A549 (cell line): Measurements from ENCODE around the gene SLC2A13. TPM values are rescaled to one million over a fixed set of nuclear protein-coding genes. Genes with fewer than 3 reads are reported as not detected.

Experiments
- ATAC-seq, 2 experiments: fragments of 200-7000 bp in 1 of 2; fragments of >200 bp in 1 of 2; cut with Nextera tagmentation in 1 of 2; cut with Tn5 transposase in 1 of 2; 3 replicates each; pipeline versions ENCODE4 v1.8.0 to v1.9.1; 2018 to 2020; ENCODE audit warnings: mild to moderate bottlenecking in 1 of 2, moderate library complexity in 1 of 2
- CTCF ChIA-PET: fragments of 300-600 bp; sonication (Branson Sonifier 250); formaldehyde crosslinking; extraction: SDS; loops from one replicate; lab custom pipeline; 2021; ENCODE audit warnings: antibody characterized with exemption, inconsistent platforms; lab: Yijun Ruan, JAX
- POLR2A ChIA-PET: fragments of 350-600 bp; formaldehyde crosslinking; extraction: SDS; loops from one replicate; lab custom pipeline; 2021; ENCODE audit warnings: antibody characterized with exemption, inconsistent platforms; lab: Yijun Ruan, JAX
- DNase-seq, 2 experiments: peaks; one replicate each; pipeline versions ENCODE4 v3.0.0 to v3.0.0-alpha.2; 2011 to 2016; ENCODE audit warnings: low read depth in 1 of 2, low spot score in 1 of 2
- FAIRE-seq: peaks from 2 replicates; lab custom pipeline; 2011; peaks lifted over from hg19 to GRCh38; lab: Jason Lieb, UNC
- H3K27ac ChIP-seq, 2 experiments: fragments of >200 bp; sonication (Bioruptor Twin); formaldehyde crosslinking; 3 replicates each; pipeline ENCODE4 v1.5.1; 2016 to 2017
- H3K4me1 ChIP-seq: fragments of >200 bp; sonication (Bioruptor Twin); formaldehyde crosslinking; 3 replicates; pipeline ENCODE4 v1.6.1; 2016
- H3K4me2 ChIP-seq: fragments of >200 bp; sonication (Bioruptor Twin); formaldehyde crosslinking; 3 replicates; pipeline ENCODE4 v1.6.1; 2016
- H3K4me3 ChIP-seq: fragments of >200 bp; sonication (Bioruptor Twin); formaldehyde crosslinking; 3 replicates; pipeline ENCODE4 v1.5.1; 2016
- H3K9me3 ChIP-seq: fragments of >200 bp; sonication (Bioruptor Twin); formaldehyde crosslinking; 3 replicates; pipeline ENCODE4 v1.6.1; 2016
- BHLHE40 ChIP-seq: IDR thresholded peaks from 2 replicates; pipeline ENCODE4 v1.6.1; 2012; ENCODE audit warnings: low read depth, low read length, inconsistent platforms
- CHD2 ChIP-seq: fragments of 150-350 bp; IDR thresholded peaks from 2 replicates; pipeline ENCODE4 v1.6.1; 2014; ENCODE audit warnings: low read length; ENCODE audit not compliant: partially characterized antibody
- CHD4 ChIP-seq: fragments of 200-600 bp; sonication (generic); IDR thresholded peaks from 2 replicates; pipeline ENCODE4 v1.6.1; 2016; ENCODE audit warnings: antibody characterized with exemption, mild to moderate bottlenecking, borderline replicate concordance
- ESRRA ChIP-seq: fragments of 150-350 bp; IDR thresholded peaks from 2 replicates; pipeline ENCODE4 v1.6.1; 2014; ENCODE audit warnings: mild to moderate bottlenecking, low read length, borderline replicate concordance
- FOSL2 ChIP-seq, 2 experiments: fragments of 450-650 bp in 1 of 2; fragments of >200 bp in 1 of 2; sonication (Bioruptor Twin) in 1 of 2; formaldehyde crosslinking; IDR thresholded peaks; 2 replicates each; pipeline versions ENCODE4 v1.5.0 to v1.6.1; 2016 to 2020; ENCODE audit warnings: mild to moderate bottlenecking in 1 of 2, moderate library complexity in 1 of 2
- HDAC2 ChIP-seq: fragments of 200-600 bp; sonication (generic); IDR thresholded peaks from 2 replicates; pipeline ENCODE4 v1.6.1; 2016
- HEYL ChIP-seq: fragments of 250-450 bp; sonication (Bioruptor Pico); IDR thresholded peaks from 2 replicates; pipeline ENCODE4 v1.8.0; 2021; ENCODE audit warnings: mild to moderate bottlenecking, moderate library complexity
- HOXA7 ChIP-seq: fragments of 250-450 bp; sonication (Bioruptor Pico); IDR thresholded peaks from 2 replicates; pipeline ENCODE4 v1.5.0; 2020; ENCODE audit warnings: mild to moderate bottlenecking, moderate library complexity
- JUNB ChIP-seq: fragments of >200 bp; sonication (Bioruptor Twin); formaldehyde crosslinking; IDR thresholded peaks from 2 replicates; pipeline ENCODE4 v1.6.1; 2016
- KDM1A ChIP-seq: fragments of 200-600 bp; sonication (generic); IDR thresholded peaks from 2 replicates; pipeline ENCODE4 v1.6.1; 2016; ENCODE audit warnings: low read depth, mild to moderate bottlenecking
- KDM5A ChIP-seq: fragments of 200-600 bp; sonication (generic); IDR thresholded peaks from 2 replicates; pipeline ENCODE4 v1.6.1; 2016; ENCODE audit warnings: antibody characterized with exemption, mild to moderate bottlenecking
- MAFK ChIP-seq: fragments of 450-650 bp; IDR thresholded peaks from 2 replicates; pipeline ENCODE4 v1.6.1; 2014; ENCODE audit not compliant: partially characterized antibody
- RCOR1 ChIP-seq: fragments of 150-350 bp; IDR thresholded peaks from 2 replicates; pipeline ENCODE4 v1.6.1; 2014; ENCODE audit warnings: antibody characterized with exemption, low read length, low read depth
- RFX5 ChIP-seq: fragments of 450-650 bp; IDR thresholded peaks from 2 replicates; pipeline ENCODE4 v1.7.1; 2014; ENCODE audit warnings: antibody characterized with exemption, mild to moderate bottlenecking, moderate library complexity
- RNF2 ChIP-seq: fragments of 200-600 bp; sonication (generic); IDR thresholded peaks from 2 replicates; pipeline ENCODE4 v1.6.1; 2016; ENCODE audit warnings: low read depth, mild to moderate bottlenecking, antibody characterized with exemption, moderate library complexity, borderline replicate concordance
- SMC3 ChIP-seq: fragments of >200 bp; sonication (Bioruptor Twin); formaldehyde crosslinking; IDR thresholded peaks from 3 replicates; pipeline ENCODE4 v1.6.1; 2018; ENCODE audit warnings: inconsistent platforms
- TFCP2L1 ChIP-seq: fragments of 250-450 bp; sonication (Bioruptor Pico); IDR thresholded peaks from 2 replicates; pipeline ENCODE4 v1.5.0; 2021; ENCODE audit warnings: mild to moderate bottlenecking
- WGBS: methylation state at CpG from one replicate; pipeline ENCODE4 v1.1.6; 2017; ENCODE audit errors: missing lambda C conversion rate; 5-methylcytosine and 5-hydroxymethylcytosine counted together
- polyA plus RNA-seq, 4 experiments: library from polyadenylated mRNA; depleted of rRNA in 3 of 4; stranded (reverse); fragments of >200 nt; fragmentation: RNase III in 1 of 4; extraction: RNeasy Plus Mini Kit Qiagen cat#74134 plus additional on column Dnase treatment in 1 of 4; gene quantifications; 2 replicates in 3 of 4; 3 replicates in 1 of 4; pipeline ENCODE4 v1.2.3, GENCODE V29; 2011 to 2017
- TF ChIP-seq, protein P1 (sequence below): fragments of >200 bp; sonication (Bioruptor Twin); formaldehyde crosslinking; IDR thresholded peaks from 3 replicates; pipeline ENCODE4 v1.5.1; 2016

SLC2A13 gene
- polyA plus RNA-seq, 2 of the 4 experiments (the other 2 are of a cell fraction): 4.5 to 8.2 TPM

DNA sequence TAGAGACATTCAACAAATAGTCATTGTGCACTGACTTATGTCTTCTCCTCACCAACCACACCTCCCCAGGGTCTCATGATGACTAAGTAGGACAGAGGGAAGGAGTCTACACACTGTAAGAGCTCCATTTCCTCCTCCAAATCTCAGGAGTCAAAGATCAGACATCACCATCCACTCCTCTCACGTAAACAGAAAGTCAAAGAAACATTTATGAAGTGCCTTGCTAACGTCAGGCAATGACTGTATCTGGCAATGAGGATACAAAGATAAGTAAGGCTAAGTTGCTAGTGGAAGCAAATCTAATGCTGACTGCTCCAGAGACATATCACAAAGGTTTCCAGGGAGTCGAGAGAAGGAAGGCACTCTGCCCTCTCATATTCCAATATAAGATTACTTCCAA, 88.9 kb downstream of the SLC2A13 start (continued):
- TF ChIP-seq BHLHE40 (no peak), HDAC2 (no peak), JUNB (no peak), RNF2 (no peak), HOXA7 (CRISPR knock-in tag) (no peak), CHD4 (no peak), HEYL (no peak), SMC3 (no peak), RCOR1 (no peak)
- TF ChIP-seq, all 56 proteins: peak for 3

DNA sequence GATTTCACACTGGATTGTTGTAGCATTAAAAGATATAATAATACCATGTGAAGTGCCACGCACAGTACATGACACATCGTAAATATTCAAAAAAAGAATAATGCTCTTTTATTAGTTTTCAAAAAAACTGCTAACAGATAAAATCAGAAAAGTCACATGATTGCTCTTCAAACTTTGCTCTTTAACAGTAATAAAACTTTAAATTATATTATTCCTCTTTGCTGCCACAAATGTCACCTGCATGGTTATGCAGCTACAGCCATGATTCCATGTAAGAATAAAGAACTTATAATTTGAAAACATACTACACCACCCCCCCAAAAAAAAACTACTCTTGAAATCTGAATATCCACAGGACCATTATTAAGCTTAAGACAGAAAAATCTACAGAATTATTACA, 90.0 kb downstream of the SLC2A13 start:
- FAIRE-seq: no peak
- DNase-seq: no peak
- ChIA-PET CTCF (interaction anchor here (1.1 to 1.2 kb wide), 2 partner anchors 91 to 296 kb away, joined by 3 read pairs; no protein-coding TSS in a partner anchor), POLR2A (no interaction called here)
- H3K4me1 ChIP-seq: peaks cover 32% of the 10 kb centered on the region
- peak overlapping the region; percentile 27 for H3K4me2 ChIP-seq
- H3K9me3 ChIP-seq: no peaks in the 10 kb centered on the region
- ATAC-seq: no peak
- no peak overlapping the region for H3K4me3 ChIP-seq
- H3K27ac ChIP-seq: no peak overlapping the region
- TF ChIP-seq RFX5 (no peak), CHD2 (no peak), FOSL2 (IDR thresholded peaks at IDR 0.05) (no peak), FOSL2 (CRISPR knock-in tag; IDR thresholded peaks at IDR 0.05) (no peak), MAFK (no peak), ESRRA (no peak), KDM1A (no peak)
- WGBS: 91% methylated on average over 2 of the region's 2 CpGs

DNA sequence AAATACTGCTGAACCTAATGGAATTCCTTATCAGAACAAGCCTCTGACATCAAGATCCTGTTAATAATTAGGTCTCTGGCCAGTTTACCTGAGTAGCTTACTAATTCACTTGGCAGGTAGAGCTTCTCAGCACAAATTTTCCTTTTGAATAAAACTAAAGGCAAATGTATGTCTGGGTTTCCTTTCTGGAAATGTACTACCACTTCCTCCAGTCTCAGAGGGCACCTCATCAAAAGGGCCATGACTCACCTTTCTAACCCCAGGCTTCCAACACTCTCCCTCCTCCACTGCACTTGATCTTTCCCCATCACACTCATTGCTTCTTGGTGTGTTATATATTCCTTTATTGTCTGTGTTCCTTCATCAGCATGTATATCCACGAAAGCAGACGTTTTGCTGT, 90.5 kb downstream of the SLC2A13 start:
- 86% methylated on average over 2 of the region's 2 CpGs for WGBS
- Histone ChIP-seq H3K27ac (no peak overlapping the region), H3K4me1 (peaks cover 32% of the 10 kb centered on the region), H3K9me3 (no peaks in the 10 kb centered on the region), H3K4me3 (no peak overlapping the region), H3K4me2 (peak overlapping the region; percentile 27)
- FAIRE-seq (no peak), DNase-seq (peak; percentile 15 to 33), ATAC-seq (peak in 1 of 2 experiments; percentile 32; a peak in 1 of 6 replicates)
- no peak; the same call in 1 of the 2 replicates for TF ChIP-seq FOSL2 (IDR thresholded peaks at IDR 0.05)
- peak; percentile 56 for TF ChIP-seq FOSL2 (CRISPR knock-in tag; IDR thresholded peaks at IDR 0.05)
- no peak for TF ChIP-seq KDM5A
- ChIA-PET POLR2A (no interaction called here), CTCF (interaction anchor here (1.1 to 1.2 kb wide), 2 partner anchors 91 to 297 kb away, joined by 3 read pairs; no protein-coding TSS in a partner anchor)

DNA sequence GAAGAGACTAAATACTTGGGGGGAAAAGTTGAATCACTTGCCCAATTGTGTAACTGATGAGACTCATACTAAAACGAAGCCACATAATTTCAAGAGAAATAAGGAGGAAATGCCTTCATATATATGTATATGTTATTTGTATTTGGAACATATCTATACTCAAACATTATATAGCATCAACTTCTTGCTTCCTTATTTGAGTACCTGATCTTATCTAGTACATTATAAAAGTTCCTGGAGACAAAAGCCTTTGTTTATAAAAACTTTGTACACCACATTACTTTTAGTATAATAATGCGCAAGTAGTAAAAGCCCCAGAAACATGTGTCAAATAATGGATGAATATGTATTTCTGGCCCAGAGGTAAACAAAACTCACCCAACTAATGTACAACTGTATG, 92.0 kb downstream of the SLC2A13 start:
- H3K4me2 ChIP-seq: no peak overlapping the region
- no peak for ATAC-seq
- no peak for FAIRE-seq
- no peak overlapping the region for H3K4me3 ChIP-seq
- H3K9me3 ChIP-seq: no peaks in the 10 kb centered on the region
- TF ChIP-seq TFCP2L1 (CRISPR knock-in tag): no peak
- TF ChIP-seq, protein P1, sequence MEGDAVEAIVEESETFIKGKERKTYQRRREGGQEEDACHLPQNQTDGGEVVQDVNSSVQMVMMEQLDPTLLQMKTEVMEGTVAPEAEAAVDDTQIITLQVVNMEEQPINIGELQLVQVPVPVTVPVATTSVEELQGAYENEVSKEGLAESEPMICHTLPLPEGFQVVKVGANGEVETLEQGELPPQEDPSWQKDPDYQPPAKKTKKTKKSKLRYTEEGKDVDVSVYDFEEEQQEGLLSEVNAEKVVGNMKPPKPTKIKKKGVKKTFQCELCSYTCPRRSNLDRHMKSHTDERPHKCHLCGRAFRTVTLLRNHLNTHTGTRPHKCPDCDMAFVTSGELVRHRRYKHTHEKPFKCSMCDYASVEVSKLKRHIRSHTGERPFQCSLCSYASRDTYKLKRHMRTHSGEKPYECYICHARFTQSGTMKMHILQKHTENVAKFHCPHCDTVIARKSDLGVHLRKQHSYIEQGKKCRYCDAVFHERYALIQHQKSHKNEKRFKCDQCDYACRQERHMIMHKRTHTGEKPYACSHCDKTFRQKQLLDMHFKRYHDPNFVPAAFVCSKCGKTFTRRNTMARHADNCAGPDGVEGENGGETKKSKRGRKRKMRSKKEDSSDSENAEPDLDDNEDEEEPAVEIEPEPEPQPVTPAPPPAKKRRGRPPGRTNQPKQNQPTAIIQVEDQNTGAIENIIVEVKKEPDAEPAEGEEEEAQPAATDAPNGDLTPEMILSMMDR: no peak
- TF ChIP-seq, all 56 proteins: peak for 0
- DNase-seq: no peak
- CTCF ChIA-PET: interaction anchor here (0.6 to 2.2 kb wide), 3 partner anchors 9 to 93 kb away, joined by 3 to 9 read pairs (median 3); partner anchors contain the start of gene SLC2A13
- H3K27ac ChIP-seq: no peak overlapping the region
- H3K4me1 ChIP-seq: peaks cover 32% of the 10 kb centered on the region
- 58% methylated on average over 2 of the region's 2 CpGs for WGBS
- POLR2A ChIA-PET: no interaction called here
